Kidney (tissue), 14 donors: Measurements from ENCODE around the gene KLC3. TPM values are rescaled to one million over a fixed set of nuclear protein-coding genes. Genes with fewer than 3 reads are reported as not detected.

Experiments used
- DNase-seq, 5 donors: peaks; one replicate each; pipeline ENCODE4 v3.0.0-alpha.2; 2013 to 2020
- FAIRE-seq: peaks from 2 replicates; lab custom pipeline; 2012; peaks lifted over from hg19 to GRCh38; lab: Jason Lieb, UNC
- H3K27ac ChIP-seq, 2 donors: one replicate each; pipeline ENCODE4 v1.7.0; 2013; ENCODE audit warnings: low read depth in 2 of 2, low read length in 2 of 2, inconsistent platforms in 1 of 2
- H3K27me3 ChIP-seq: one replicate; pipeline ENCODE4 v1.7.1; 2013; ENCODE audit warnings: low read length, inconsistent platforms; ENCODE audit not compliant: control insufficient read depth, insufficient read depth
- H3K36me3 ChIP-seq, 3 donors: one replicate each; pipeline versions ENCODE4 v1.7.0 to v1.7.1; 2013; ENCODE audit warnings: low read length in 3 of 3, control low read depth in 1 of 3, inconsistent platforms in 1 of 3; ENCODE audit not compliant: insufficient read depth in 3 of 3, control insufficient read depth in 2 of 3
- H3K4me1 ChIP-seq, 3 donors: one replicate each; pipeline versions ENCODE4 v1.7.0 to v1.7.1; 2013; ENCODE audit warnings: low read length in 3 of 3, inconsistent platforms in 1 of 3, low read depth in 1 of 3; ENCODE audit not compliant: control insufficient read depth in 2 of 3, insufficient read depth in 2 of 3
- H3K4me3 ChIP-seq, 3 donors: one replicate each; pipeline versions ENCODE4 v1.7.0 to v1.8.1; 2013; ENCODE audit warnings: low read length in 3 of 3, control low read depth in 1 of 3, inconsistent platforms in 1 of 3
- H3K9ac ChIP-seq, 3 donors: one replicate each; pipeline versions ENCODE4 v1.7.0 to v1.7.1; 2013; ENCODE audit warnings: low read length in 3 of 3, control low read depth in 1 of 3, inconsistent platforms in 1 of 3
- H3K9me3 ChIP-seq, 3 donors: one replicate each; pipeline versions ENCODE4 v1.7.0 to v1.7.1; 2013; ENCODE audit warnings: low read length in 3 of 3, control low read depth in 1 of 3, inconsistent platforms in 1 of 3; ENCODE audit not compliant: control insufficient read depth in 2 of 3, insufficient read depth in 1 of 3
- intact Hi-C: fragments of 100-400 bp; cut with DNase I; formaldehyde crosslinking; loops from one replicate; pipeline ENCODE4 v1.11.1; 2022
- polyA plus RNA-seq: library from polyadenylated mRNA; stranded (reverse); fragments of 350-450 nt; fragmentation: Illumina TruSeq; extraction: RNeasy Lipid Tissue Mini Kit (QIAGEN cat#74804); gene quantifications from one replicate; pipeline ENCODE4 v1.2.3, GENCODE V29; 2014; ENCODE audit warnings: low read depth, low replicate concordance; ENCODE audit not compliant: insufficient read depth
- total RNA-seq: library from RNA; stranded (reverse); fragmentation: NEBNext Ultra II Directional; extraction: Animal tissue kit (Norgen Biotek cat#: 25700); gene quantifications from one replicate; pipeline ENCODE4 v1.2.1, GENCODE V29; 2021
- TF ChIP-seq, protein P1 (sequence below): IDR thresholded peaks from 3 replicates; pipeline ENCODE4 v1.5.1; 2012; ENCODE audit warnings: mild to moderate bottlenecking, moderate library complexity, borderline replicate concordance; ENCODE audit not compliant: insufficient read depth; ENCODE audit errors: extremely low read depth
- donor health status: control.
- donor health status: control.
- donor health status: control.
- donor health status: control.
- donor health status: control.
- donor health status: DM: yes; HTN: yes; CAD: no.
- donor health status: Normal renal cell carcinoma (clear cell type).

KLC3 gene
- total and polyA plus RNA-seq, 2 donors from 2014 or later = 3.3 to 4.5 TPM

DNA sequence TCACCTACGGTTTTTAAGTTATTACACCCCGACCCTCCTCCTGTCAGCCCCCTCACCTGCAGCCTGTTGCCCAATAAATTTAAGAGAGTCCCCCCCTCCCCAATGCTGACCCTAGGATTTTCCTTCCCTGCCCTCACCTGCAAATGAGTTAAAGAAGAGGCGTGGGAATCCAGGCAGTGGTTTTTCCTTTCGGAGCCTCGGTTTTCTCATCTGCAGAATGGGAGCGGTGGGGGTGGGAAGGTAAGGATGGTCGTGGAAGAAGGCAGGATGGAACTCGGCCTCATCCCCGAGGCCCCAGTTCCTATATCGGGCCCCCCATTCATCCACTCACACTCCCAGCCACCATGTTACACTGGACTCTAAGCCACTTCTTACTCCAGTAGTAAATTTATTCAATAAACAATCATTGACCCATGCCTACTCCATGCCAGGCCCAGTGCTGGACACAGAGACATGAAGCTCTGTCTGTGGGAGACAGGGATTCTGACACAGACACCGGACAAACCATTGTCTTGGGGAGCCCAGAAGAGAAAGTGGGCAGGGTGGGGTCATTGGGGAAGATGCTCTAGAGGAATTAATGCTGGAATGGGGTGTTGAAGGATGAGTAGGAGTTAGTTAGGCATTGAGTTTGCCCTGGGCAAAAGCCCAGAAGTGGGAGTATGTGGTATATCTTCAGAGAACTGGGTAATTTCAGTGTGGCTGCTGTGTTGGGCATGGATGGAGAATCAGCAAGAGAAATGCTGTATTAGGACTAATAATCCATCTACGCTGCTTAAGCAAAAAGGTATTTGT, 37.1 kb upstream of the KLC3 start:
- TF ChIP-seq, protein P1, sequence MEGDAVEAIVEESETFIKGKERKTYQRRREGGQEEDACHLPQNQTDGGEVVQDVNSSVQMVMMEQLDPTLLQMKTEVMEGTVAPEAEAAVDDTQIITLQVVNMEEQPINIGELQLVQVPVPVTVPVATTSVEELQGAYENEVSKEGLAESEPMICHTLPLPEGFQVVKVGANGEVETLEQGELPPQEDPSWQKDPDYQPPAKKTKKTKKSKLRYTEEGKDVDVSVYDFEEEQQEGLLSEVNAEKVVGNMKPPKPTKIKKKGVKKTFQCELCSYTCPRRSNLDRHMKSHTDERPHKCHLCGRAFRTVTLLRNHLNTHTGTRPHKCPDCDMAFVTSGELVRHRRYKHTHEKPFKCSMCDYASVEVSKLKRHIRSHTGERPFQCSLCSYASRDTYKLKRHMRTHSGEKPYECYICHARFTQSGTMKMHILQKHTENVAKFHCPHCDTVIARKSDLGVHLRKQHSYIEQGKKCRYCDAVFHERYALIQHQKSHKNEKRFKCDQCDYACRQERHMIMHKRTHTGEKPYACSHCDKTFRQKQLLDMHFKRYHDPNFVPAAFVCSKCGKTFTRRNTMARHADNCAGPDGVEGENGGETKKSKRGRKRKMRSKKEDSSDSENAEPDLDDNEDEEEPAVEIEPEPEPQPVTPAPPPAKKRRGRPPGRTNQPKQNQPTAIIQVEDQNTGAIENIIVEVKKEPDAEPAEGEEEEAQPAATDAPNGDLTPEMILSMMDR = no peak
- H3K36me3 ChIP-seq = peaks cover 0 to 5% (median under 1%) of the 10 kb centered on the region in 3 donors
- no peak overlapping the region for H3K9ac ChIP-seq
- no peaks in the 10 kb centered on the region for H3K9me3 ChIP-seq
- H3K27ac ChIP-seq = no peak overlapping the region
- no peaks in the 10 kb centered on the region for H3K27me3 ChIP-seq
- FAIRE-seq = no peak
- H3K4me3 ChIP-seq = no peak overlapping the region
- H3K4me1 ChIP-seq = no peaks in the 10 kb centered on the region
- intact Hi-C loops = no loop called here
- no peak for DNase-seq

DNA sequence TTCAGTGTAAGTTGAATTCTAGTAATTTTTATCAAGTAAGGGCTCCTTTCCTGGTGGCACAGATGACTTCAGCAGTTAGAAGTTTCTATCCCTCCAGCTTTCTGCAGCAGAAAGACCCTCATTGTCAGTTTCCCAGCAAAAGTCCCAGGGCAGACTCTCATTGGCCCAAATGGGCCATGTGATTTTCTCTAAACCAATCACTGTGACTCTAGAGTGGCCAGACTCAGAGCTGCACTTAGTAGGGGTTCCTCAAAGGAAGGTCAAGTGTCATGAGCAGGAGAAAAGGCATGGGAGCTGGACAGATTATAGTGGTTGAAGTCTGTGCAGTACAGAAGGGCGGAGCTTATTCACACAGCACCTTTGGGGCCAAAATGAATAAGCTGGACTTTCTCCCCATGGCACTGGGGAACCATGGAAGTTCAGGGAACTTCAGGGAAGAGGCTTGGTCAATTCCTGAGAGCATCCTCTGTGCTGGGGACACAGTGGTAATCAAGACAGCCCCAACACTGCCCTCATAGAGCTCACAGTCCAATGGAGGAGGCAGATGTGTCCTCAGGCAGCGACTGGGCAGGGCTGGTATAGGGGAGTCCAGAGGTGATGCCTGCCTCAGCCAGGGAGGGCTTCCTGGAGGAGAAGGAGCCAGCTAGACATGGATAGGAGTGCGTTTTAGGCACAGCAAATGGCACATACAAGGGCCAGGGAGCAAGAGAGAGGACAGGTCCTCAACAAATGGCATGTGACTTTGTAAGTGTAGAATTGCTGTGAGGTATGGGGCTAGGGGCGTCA, 36.2 kb upstream of the KLC3 start:
- Histone ChIP-seq H3K9me3 (no peaks in the 10 kb centered on the region), H3K27ac (no peak overlapping the region), H3K4me3 (no peak overlapping the region), H3K27me3 (no peaks in the 10 kb centered on the region), H3K36me3 (peaks cover 0 to 3% (median 0%) of the 10 kb centered on the region in 3 donors), H3K9ac (no peak overlapping the region), H3K4me1 (no peaks in the 10 kb centered on the region)
- FAIRE-seq = no peak
- no peak for DNase-seq
- intact Hi-C loops = no loop called here
- TF ChIP-seq, protein P1 = no peak

DNA sequence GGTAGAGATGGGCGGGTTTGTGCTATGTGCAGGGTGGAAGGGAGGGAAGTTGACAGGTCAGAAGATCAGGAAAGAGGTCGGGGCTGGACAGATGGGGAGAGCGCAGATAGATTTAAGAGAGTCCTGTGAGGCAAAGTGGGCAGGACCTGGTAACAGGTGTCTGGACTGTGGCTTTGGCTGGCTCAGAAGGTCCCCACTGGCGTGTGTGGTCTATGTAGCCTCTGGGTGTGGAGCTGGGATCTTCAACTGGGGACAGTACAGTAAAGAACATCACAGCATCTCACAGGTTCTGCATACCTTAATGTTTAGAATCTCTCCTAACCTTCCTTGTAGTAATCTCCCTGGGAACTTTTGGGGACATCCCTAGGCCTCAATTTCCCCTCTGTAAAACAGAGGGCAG, 35.5 kb upstream of the KLC3 start:
- TF ChIP-seq, protein P1 = no peak
- Histone ChIP-seq H3K9ac (no peak overlapping the region), H3K27ac (no peak overlapping the region), H3K36me3 (no peaks in the 10 kb centered on the region), H3K9me3 (no peaks in the 10 kb centered on the region), H3K4me1 (no peaks in the 10 kb centered on the region), H3K4me3 (no peak overlapping the region), H3K27me3 (no peaks in the 10 kb centered on the region)
- intact Hi-C loops = no loop called here
- FAIRE-seq (no peak), DNase-seq (no peak)
